ENCODE measurements around the gene SORBS1. TPM values are rescaled to one million over a fixed set of nuclear protein-coding genes. Genes with fewer than 3 reads are reported as not detected.

SORBS1 gene
- total and polyA plus RNA-seq, 12 donors, result 140 to 1,253 (median 1,042) TPM

DNA sequence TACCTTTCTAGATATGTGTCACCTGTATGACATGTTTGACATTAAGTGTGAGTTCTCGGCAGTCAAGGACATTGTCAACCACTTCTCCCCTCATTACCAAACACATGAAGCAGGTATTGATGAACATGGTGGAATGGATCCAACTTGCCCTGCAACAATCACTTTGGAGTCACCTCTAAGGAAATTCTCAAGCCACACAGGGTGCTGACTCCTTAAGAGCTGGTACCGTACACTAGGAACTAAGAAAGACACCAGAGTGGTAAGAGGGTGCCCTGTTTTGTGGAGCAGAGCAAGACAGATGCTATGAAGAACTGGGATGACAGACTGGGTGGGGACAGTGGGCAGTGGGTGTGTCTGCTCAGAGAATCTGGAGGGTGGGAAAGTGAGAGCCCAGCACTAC, 17.4 kb upstream of the SORBS1 start:
- Histone ChIP-seq H3K9me3 (no peaks in the 10 kb centered on the region), H3K4me3 (no peak overlapping the region), H3K4me1 (peaks cover 0 to 37% (median 16%) of the 10 kb centered on the region in 9 donors), H3K36me3 (no peaks in the 10 kb centered on the region), H3K27me3 (no peaks in the 10 kb centered on the region), H3K27ac (no peak overlapping the region)
- intact Hi-C loops (cut with DNase I), result no loop called here
- ATAC-seq, result no peak
- 91 to 94% methylated on average over 2 of the region's 2 CpGs for WGBS, 2 donors
- DNase-seq, result no peak
- no peak for TF ChIP-seq CTCF (IDR thresholded peaks at IDR 0.05)

- no peak for DNase-seq
- no peak for TF ChIP-seq CTCF (IDR thresholded peaks at IDR 0.05)
- WGBS, 2 donors, result 52 to 57% methylated on average over 11 of the region's 11 CpGs
- ATAC-seq, result peak in 5 of 8 donors; percentile 32 to 71 (median 55)
- Histone ChIP-seq H3K4me3 (peak overlapping the region in 1 of 10 donors; percentile 10), H3K4me1 (peaks cover 0 to 42% (median 19%) of the 10 kb centered on the region in 9 donors), H3K27ac (peak overlapping the region in 8 of 10 donors; percentile 6 to 67 (median 49)), H3K36me3 (no peaks in the 10 kb centered on the region), H3K27me3 (no peaks in the 10 kb centered on the region), H3K9me3 (no peaks in the 10 kb centered on the region)
- intact Hi-C loops (cut with DNase I), result no loop called here
Observed at GRCh38 chr10:95574649-95575365, 13.6 kb upstream of the SORBS1 start.

- peaks cover 0 to 36% (median 13%) of the 10 kb centered on the region in 9 donors for H3K4me1 ChIP-seq
Observed at GRCh38 chr10:95573964-95574604, 12.9 kb upstream of the SORBS1 start.

More at GRCh38 chr10:95573964-95574604, 12.9 kb upstream of the SORBS1 start:
- 49 to 72% methylated on average over 6 of the region's 6 CpGs for WGBS, 2 donors
- intact Hi-C loops (cut with DNase I), result no loop called here
- Histone ChIP-seq H3K27me3 (no peaks in the 10 kb centered on the region), H3K9me3 (no peaks in the 10 kb centered on the region), H3K4me3 (no peak overlapping the region), H3K27ac (peak overlapping the region in 7 of 10 donors; percentile 20 to 67 (median 49)), H3K36me3 (no peaks in the 10 kb centered on the region)
- ATAC-seq (peak in 3 of 8 donors; percentile 34 to 42 (median 40)), DNase-seq (no peak)
- TF ChIP-seq CTCF (IDR thresholded peaks at IDR 0.05), result no peak
